Body of pancreas (tissue), 4 donors: ENCODE data around the gene WASL. TPM values are rescaled to one million over a fixed set of nuclear protein-coding genes. Genes with fewer than 3 reads are reported as not detected.

Source experiments
- ATAC-seq: fragments of 150-250 bp; one replicate; pipeline ENCODE4 v1.9.1; 2016
- DNase-seq, 4 donors: peaks; one replicate each; pipeline ENCODE4 v3.0.0-alpha.2; 2019
- H3K27ac ChIP-seq, 4 donors: fragments of 200-600 bp; sonication (generic); 1 replicate in 3 of 4; 2 replicates in 1 of 4; pipeline versions ENCODE4 v1.5.1 to v1.6.1; 2016 to 2019; ENCODE audit warnings: mild to moderate bottlenecking in 1 of 4, mixed read lengths in 1 of 4, moderate library complexity in 1 of 4
- H3K27me3 ChIP-seq, 2 donors: fragments of 200-600 bp; sonication (generic); one replicate each; pipeline ENCODE4 v1.6.0; 2016; ENCODE audit warnings: mild to moderate bottlenecking in 1 of 2
- H3K36me3 ChIP-seq, 2 donors: fragments of 200-600 bp; sonication (generic); replicated peaks in 1 of 2; 2 replicates each; pipeline ENCODE4 v1.5.1; 2016; ENCODE audit warnings: low read depth in 2 of 2; ENCODE audit not compliant: insufficient read depth in 1 of 2
- H3K4me1 ChIP-seq: fragments of 200-600 bp; sonication (generic); one replicate; pipeline ENCODE4 v1.6.0; 2016
- H3K4me3 ChIP-seq, 2 donors: fragments of 200-600 bp; sonication (generic); 1 replicate in 1 of 2; 2 replicates in 1 of 2; pipeline ENCODE4 v1.5.1; 2016 to 2019
- H3K9me3 ChIP-seq, 3 donors: fragments of 200-600 bp; sonication (generic); 1 replicate in 2 of 3; 2 replicates in 1 of 3; pipeline ENCODE4 v1.5.1; 2016
- POLR2A ChIP-seq, 3 donors: fragments of 450-650 bp; IDR thresholded peaks; one replicate each; pipeline ENCODE4 v1.6.1; 2016; ENCODE audit warnings: antibody characterized with exemption in 3 of 3, mild to moderate bottlenecking in 2 of 3
- WGBS, 2 donors: methylation state at CpG; one replicate each; pipeline ENCODE4 v1.1.5; 2017; 5-methylcytosine and 5-hydroxymethylcytosine counted together
- intact Hi-C: fragments of 100-400 bp; cut with DNase I; formaldehyde crosslinking; loops from one replicate; pipeline ENCODE4 v1.15.1; 2023
- total RNA-seq, 2 donors: library from RNA; depleted of rRNA; stranded (reverse); fragments of >200 nt; gene quantifications; one replicate each; pipeline ENCODE4 v1.1.0, GENCODE V29; 2016
- TF ChIP-seq, protein P1 (sequence below), 7 experiments: fragments of 450-650 bp in 4 of 7; fragments of 200-600 bp in 3 of 7; sonication (generic) in 3 of 7; IDR thresholded peaks; one replicate each; pipeline ENCODE4 v1.5.1; 2016 to 2019; ENCODE audit warnings: antibody characterized with exemption in 7 of 7

The WASL gene
- total RNA-seq, 2 donors from 2014 or later: 12.9 to 20.5 TPM

DNA sequence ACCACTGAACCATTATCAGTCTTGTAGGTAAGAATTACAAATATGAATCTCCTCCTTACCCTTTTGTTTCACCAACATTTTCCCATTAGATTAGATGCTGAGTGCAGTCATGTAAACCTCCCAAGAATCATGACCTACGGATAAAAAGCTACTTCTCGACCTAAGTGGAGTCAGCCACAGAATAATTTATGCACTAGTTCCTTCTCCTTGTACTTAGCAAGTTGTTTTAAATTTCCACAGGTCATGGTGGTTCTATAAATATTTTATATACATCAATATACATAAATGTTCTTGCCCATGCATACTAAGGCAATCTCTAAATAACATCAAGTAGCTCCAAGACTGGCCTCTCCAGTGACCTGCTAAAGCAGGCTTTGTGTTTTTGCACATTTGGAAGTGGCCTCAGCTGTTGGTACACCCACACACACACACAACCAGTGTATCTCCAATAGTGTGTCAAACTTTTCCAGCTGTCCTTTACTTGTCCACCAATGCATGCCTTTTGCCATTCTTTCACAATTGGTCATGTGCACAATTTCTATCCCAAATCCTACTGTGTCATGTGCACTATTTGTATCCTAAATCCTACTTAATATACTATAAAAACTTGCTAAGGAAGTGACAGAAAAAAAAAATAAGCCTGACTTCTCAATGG is 71.6 kb downstream of the WASL start:
- DNase-seq: no peak
- Histone ChIP-seq H3K36me3 (no peaks in the 10 kb centered on the region), H3K27ac (no peak overlapping the region), H3K27me3 (no peaks in the 10 kb centered on the region), H3K4me3 (no peak overlapping the region), H3K9me3 (no peaks in the 10 kb centered on the region), H3K4me1 (peaks cover 20% of the 10 kb centered on the region)
- ATAC-seq: no peak
- 87 to 98% methylated on average over 2 of the region's 2 CpGs for WGBS, 2 donors
- no peak for TF ChIP-seq POLR2A (IDR thresholded peaks at IDR 0.05)
- intact Hi-C loops: loop anchor here (10.0 kb wide), 1 partner anchor 188 kb away; no protein-coding TSS in a partner anchor

GRCh38 chr7:123675181-123675473 is 73.7 kb downstream of the WASL start:
- DNase-seq (no peak), ATAC-seq (peak; percentile 68)
- no peaks in the 10 kb centered on the region for H3K9me3 ChIP-seq
- no peak overlapping the region for H3K4me3 ChIP-seq
- TF ChIP-seq, protein P1, sequence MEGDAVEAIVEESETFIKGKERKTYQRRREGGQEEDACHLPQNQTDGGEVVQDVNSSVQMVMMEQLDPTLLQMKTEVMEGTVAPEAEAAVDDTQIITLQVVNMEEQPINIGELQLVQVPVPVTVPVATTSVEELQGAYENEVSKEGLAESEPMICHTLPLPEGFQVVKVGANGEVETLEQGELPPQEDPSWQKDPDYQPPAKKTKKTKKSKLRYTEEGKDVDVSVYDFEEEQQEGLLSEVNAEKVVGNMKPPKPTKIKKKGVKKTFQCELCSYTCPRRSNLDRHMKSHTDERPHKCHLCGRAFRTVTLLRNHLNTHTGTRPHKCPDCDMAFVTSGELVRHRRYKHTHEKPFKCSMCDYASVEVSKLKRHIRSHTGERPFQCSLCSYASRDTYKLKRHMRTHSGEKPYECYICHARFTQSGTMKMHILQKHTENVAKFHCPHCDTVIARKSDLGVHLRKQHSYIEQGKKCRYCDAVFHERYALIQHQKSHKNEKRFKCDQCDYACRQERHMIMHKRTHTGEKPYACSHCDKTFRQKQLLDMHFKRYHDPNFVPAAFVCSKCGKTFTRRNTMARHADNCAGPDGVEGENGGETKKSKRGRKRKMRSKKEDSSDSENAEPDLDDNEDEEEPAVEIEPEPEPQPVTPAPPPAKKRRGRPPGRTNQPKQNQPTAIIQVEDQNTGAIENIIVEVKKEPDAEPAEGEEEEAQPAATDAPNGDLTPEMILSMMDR (IDR thresholded peaks at IDR 0.05): no peak
- no peak for TF ChIP-seq POLR2A (IDR thresholded peaks at IDR 0.05)
- H3K27me3 ChIP-seq: no peaks in the 10 kb centered on the region
- H3K36me3 ChIP-seq: no peaks in the 10 kb centered on the region
- H3K27ac ChIP-seq: no peak overlapping the region
- intact Hi-C loops: loop anchor here (10.0 kb wide), 1 partner anchor 190 kb away; no protein-coding TSS in a partner anchor
- no peaks in the 10 kb centered on the region for H3K4me1 ChIP-seq

DNA sequence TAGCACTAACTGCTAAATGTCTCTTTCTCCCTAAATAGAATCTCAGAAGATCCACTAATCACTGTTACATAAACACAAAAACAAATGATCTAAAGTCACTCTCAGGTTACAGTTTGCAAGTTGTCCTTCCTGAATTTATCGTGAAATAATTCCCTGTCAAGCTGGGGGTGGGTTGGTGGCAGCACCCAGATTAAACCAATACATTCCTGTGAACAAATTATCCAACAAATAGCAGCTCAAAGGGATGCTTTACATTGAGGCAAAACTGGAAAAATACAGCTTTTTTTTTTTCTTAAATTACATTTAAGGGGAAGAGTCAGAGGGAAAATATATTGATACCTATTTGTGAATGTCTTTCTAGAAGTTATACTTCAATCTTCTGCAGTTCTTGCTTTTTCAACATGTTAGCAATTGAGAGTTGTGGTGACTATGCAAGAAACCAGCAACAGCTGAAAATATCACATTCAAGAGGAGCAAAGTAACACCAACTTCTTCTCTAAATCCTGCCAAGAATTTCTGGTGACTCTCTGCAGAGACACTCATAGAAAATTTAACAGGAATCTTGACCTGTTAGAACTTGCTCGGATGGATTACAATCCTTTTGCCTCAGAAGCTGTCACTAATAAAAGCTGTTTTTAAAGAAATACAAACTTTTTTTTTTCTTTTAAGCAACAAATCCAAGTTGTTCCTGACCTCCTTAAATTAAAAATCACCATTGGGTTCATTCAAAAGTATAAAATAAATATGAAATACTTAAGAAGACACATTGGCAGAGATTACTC is 74.2 kb downstream of the WASL start:
- ATAC-seq: no peak
- Histone ChIP-seq H3K4me3 (no peak overlapping the region), H3K36me3 (no peaks in the 10 kb centered on the region), H3K27me3 (no peaks in the 10 kb centered on the region), H3K9me3 (no peaks in the 10 kb centered on the region), H3K27ac (no peak overlapping the region), H3K4me1 (no peaks in the 10 kb centered on the region)
- intact Hi-C loops: loop anchor here (10.0 kb wide), 1 partner anchor 190 kb away; no protein-coding TSS in a partner anchor
- DNase-seq: no peak
- WGBS, 2 donors: 45 to 51% methylated on average over 2 of the region's 2 CpGs
- TF ChIP-seq, protein P1 (IDR thresholded peaks at IDR 0.05): no peak

DNA sequence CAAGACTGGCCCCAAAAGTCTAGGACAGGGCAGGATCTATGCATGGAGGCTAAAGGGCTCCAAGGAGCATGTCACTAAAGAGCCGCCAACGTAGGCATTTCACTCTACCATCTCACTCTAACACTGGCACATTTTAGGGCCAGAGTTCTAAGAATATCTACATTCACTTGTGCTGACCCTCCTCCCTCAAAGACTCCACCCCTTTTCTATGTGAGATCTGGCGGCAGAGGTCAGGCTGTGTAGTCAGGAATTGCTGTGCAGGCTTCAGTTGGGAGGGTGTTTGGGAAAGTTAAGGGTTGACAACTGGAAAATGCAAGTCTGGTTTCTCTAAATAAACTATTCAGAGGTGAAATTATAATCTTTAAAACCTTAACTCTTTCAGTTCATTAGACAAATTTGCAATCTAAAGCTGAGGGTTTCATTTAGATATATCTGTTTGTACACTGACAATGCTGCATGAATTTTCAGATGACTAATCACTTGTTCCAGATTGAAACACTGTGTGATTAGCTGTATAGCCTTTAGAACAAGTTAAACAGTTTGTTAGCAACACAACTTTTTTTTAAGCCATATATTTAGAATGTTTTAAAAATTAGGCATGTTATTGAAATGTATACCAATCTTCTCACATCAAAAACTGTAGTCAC is 74.9 kb downstream of the WASL start:
- H3K27ac ChIP-seq: no peak overlapping the region
- intact Hi-C loops: loop anchor here (10.0 kb wide), 1 partner anchor 191 kb away; no protein-coding TSS in a partner anchor
- DNase-seq: no peak
- H3K9me3 ChIP-seq: no peaks in the 10 kb centered on the region
- H3K36me3 ChIP-seq: no peaks in the 10 kb centered on the region
- H3K27me3 ChIP-seq: no peaks in the 10 kb centered on the region
- no peaks in the 10 kb centered on the region for H3K4me1 ChIP-seq
- 88 to 92% methylated on average over 3 of the region's 3 CpGs for WGBS, 2 donors
- TF ChIP-seq, protein P1 (IDR thresholded peaks at IDR 0.05): no peak
- TF ChIP-seq POLR2A (IDR thresholded peaks at IDR 0.05): no peak
- no peak overlapping the region for H3K4me3 ChIP-seq
- ATAC-seq: no peak

DNA sequence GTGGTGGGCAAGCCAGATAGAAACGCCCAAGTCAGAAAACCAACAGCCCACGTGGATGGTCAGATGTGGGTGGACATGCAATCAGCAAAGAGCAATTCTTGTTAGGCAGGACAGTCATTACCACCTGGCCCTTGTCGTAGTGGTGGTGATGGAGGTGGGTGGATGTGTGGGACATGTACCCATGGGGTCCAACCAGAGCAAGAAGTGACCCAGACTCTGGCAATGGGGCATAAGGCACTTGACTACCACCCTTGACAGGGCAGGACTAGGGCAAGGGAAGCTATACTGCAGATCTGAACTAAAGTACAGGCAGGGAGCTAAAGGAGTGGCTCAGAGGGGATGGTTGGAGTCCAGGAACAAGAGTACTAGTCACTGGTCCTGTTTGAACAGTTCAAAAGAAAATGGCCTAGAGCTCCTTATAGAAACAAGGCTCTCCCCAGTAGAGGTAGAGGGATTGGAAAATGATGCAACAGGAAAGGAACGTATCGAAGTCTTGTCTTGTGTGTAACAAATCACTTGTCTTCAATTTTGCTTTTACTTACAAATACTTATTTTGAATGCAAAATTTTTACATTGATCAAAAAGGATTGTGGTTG is 75.6 kb downstream of the WASL start:
- Histone ChIP-seq H3K9me3 (no peaks in the 10 kb centered on the region), H3K27me3 (no peaks in the 10 kb centered on the region), H3K4me3 (no peak overlapping the region), H3K27ac (no peak overlapping the region), H3K4me1 (no peaks in the 10 kb centered on the region), H3K36me3 (no peaks in the 10 kb centered on the region)
- intact Hi-C loops: loop anchor here (10.0 kb wide), 1 partner anchor 192 kb away; no protein-coding TSS in a partner anchor
- DNase-seq (no peak), ATAC-seq (no peak)
- WGBS, 2 donors: 89 to 94% methylated on average over 5 of the region's 5 CpGs
- no peak for TF ChIP-seq POLR2A (IDR thresholded peaks at IDR 0.05)
- TF ChIP-seq, protein P1 (IDR thresholded peaks at IDR 0.05): no peak
